Upper lobe of right lung (tissue), 1 donor: ENCODE measurements around the gene TTBK2. TPM values are rescaled to one million over a fixed set of nuclear protein-coding genes. Genes with fewer than 3 reads are reported as not detected.
A peak's percentile ranks its signal among the peaks of the same experiment; 100 is the strongest.

Experiments
- ATAC-seq: fragments of 200-7000 bp; cut with Tn5 transposase; one replicate; pipeline ENCODE4 v1.9.1; 2020; ENCODE audit warnings: mild to moderate bottlenecking, moderate library complexity
- DNase-seq: peaks from one replicate; pipeline ENCODE4 v3.0.0-alpha.2; 2020
- H3K27ac ChIP-seq: fragments of 200-600 bp; one replicate; pipeline ENCODE4 v1.8.0; 2022
- H3K27me3 ChIP-seq: fragments of 200-600 bp; one replicate; pipeline ENCODE4 v1.8.0; 2022; ENCODE audit warnings: mild to moderate bottlenecking
- H3K36me3 ChIP-seq: fragments of 200-600 bp; one replicate; pipeline ENCODE4 v1.8.0; 2022
- H3K4me1 ChIP-seq: fragments of 200-600 bp; one replicate; pipeline ENCODE4 v1.8.0; 2022
- H3K4me3 ChIP-seq: fragments of 200-600 bp; one replicate; pipeline ENCODE4 v1.8.0; 2022; ENCODE audit warnings: mild to moderate bottlenecking
- H3K9me3 ChIP-seq: fragments of 200-600 bp; one replicate; pipeline ENCODE4 v1.8.0; 2022
- intact Hi-C: fragments of 100-400 bp; cut with DNase I; formaldehyde crosslinking; loops from one replicate; pipeline ENCODE4 v1.11.0; 2022
- total RNA-seq: library from RNA; stranded (reverse); fragmentation: NEBNext Ultra II Directional; extraction: Animal tissue kit (Norgen Biotek cat#: 25700); gene quantifications from one replicate; pipeline ENCODE4 v1.2.1, GENCODE V29; 2021
- TF ChIP-seq, protein P1 (sequence below): fragments of 200-600 bp; IDR thresholded peaks from one replicate; pipeline ENCODE4 v1.8.0; 2022; ENCODE audit warnings: antibody characterized with exemption
- donor health status: DM: no; HTN: yes; CAD: no; lungs with severe emphysema.

TTBK2 gene
- total RNA-seq, 1 donor from 2014 or later = 19.1 TPM

DNA sequence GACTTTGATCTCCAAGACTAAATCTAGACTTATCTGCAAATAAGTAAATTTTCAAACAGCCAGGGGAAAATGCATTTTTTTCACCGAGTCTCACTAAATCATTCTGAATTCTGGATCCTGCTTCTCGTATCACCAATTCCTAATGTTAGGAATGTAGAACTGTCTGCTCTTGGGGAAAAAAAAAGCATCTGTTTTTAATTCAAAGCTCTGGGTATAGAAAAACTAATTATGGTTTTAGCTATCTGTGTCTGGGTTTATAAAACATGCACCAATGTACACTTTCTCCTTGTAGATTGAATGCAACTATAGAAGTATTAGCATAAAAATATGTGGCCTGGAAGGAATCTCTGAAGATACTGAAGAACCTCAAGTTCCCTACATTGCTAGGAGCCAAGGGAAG is 178.9 kb downstream of the TTBK2 start:
- Histone ChIP-seq H3K4me3 (no peak overlapping the region), H3K36me3 (peaks cover 16% of the 10 kb centered on the region), H3K9me3 (no peaks in the 10 kb centered on the region), H3K27ac (no peak overlapping the region), H3K4me1 (peaks cover 7% of the 10 kb centered on the region), H3K27me3 (no peaks in the 10 kb centered on the region)
- no peak for ATAC-seq
- DNase-seq = no peak
- intact Hi-C loops = no loop called here
- TF ChIP-seq, protein P1, sequence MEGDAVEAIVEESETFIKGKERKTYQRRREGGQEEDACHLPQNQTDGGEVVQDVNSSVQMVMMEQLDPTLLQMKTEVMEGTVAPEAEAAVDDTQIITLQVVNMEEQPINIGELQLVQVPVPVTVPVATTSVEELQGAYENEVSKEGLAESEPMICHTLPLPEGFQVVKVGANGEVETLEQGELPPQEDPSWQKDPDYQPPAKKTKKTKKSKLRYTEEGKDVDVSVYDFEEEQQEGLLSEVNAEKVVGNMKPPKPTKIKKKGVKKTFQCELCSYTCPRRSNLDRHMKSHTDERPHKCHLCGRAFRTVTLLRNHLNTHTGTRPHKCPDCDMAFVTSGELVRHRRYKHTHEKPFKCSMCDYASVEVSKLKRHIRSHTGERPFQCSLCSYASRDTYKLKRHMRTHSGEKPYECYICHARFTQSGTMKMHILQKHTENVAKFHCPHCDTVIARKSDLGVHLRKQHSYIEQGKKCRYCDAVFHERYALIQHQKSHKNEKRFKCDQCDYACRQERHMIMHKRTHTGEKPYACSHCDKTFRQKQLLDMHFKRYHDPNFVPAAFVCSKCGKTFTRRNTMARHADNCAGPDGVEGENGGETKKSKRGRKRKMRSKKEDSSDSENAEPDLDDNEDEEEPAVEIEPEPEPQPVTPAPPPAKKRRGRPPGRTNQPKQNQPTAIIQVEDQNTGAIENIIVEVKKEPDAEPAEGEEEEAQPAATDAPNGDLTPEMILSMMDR = no peak

DNA sequence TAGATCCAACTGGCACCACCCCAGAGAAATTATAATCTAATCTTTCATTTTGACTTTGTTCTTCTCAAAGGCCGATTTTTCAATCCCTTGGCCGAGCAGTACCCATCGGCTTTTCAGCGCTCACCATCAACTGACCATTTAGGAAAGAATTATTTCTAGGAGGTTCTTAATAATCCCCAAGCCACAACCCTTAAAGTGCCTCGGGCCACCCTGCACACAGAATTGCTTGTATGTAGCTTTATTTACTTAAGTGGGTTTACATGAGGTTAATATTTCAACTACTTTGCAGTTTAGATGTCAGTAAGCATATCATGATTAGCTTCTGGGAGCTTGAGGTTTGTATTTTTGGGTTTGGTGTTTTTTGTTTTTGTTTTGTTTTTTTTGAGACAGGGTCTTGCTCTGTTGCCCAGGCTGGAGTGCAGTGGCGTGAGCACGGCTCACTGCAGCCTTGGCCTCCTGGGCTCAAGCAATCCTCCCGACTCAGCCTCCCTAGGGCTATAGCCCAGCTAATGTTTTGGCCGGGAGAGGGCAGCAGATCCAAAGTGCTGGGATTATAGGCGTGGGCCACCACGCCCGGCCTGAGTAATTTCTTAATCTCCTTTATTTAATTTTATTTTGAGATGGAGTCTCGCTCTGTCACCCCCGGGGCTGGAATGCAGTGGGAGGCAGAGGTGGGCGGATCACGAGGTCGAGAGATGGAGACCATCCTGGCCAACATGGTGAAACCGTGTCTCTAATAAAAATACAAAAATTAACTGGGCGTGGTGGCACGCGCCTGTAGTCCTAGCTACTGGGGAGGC is 182.8 kb downstream of the TTBK2 start:
- Histone ChIP-seq H3K4me3 (peak overlapping the region; percentile 91), H3K9me3 (no peaks in the 10 kb centered on the region), H3K36me3 (peaks cover 26% of the 10 kb centered on the region), H3K4me1 (peaks cover 17% of the 10 kb centered on the region), H3K27ac (peak overlapping the region; percentile 69), H3K27me3 (no peaks in the 10 kb centered on the region)
- TF ChIP-seq, protein P1 = no peak
- DNase-seq = no peak
- no peak for ATAC-seq
- intact Hi-C loops = no loop called here

DNA sequence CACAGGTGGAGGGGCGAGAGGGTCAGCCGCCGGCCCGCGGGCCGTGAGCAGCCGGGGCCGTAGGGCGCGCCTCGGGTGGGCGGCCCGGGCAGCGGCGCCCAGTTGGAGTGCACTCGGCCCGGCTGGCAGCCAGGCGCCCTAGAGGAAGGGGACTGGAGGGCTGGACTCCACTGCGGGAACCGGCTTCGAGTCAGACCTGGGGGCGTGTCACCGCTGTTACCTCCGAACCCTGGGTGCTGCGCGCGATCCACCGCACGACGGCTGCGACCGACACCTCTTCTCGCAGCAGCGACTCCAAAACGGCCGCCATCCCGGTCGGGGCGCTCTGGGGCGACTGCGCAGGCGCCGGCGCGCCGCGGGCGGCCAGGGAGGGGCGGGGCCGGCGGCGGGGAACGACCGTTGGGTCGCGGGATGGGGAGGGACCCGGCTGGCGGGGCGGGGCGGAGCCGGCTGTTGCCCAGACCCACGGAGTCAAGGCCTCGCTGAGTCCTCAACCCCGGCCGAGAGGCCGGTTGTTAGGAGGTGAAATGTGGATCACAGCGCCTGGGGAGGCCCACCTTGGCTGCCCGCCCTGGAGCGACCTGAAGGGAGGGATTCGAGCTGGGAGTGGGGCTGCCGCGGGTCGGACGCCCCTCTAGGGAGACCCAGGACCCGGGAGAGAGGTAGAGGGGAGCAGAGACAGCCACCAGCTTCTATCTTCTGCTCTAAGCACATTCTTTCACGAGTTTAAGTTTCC is 183.6 kb downstream of the TTBK2 start, which contains the start of gene CDAN1:
TSS of gene CDAN1 (minus strand) at position 336 of the 736 bp plus-strand sequence. CDS start at position 310, 26 bp downstream.
- DNase-seq = peak; percentile 97
- TF ChIP-seq, protein P1 = no peak
- Histone ChIP-seq H3K27ac (peak within 1 kb of the TSS; percentile 69), H3K36me3 (peaks cover 34% of the 10 kb centered on the region), H3K4me3 (peak within 1 kb of the TSS; percentile 91), H3K9me3 (no peaks in the 10 kb centered on the region), H3K4me1 (peaks cover 17% of the 10 kb centered on the region), H3K27me3 (no peaks in the 10 kb centered on the region)
- ATAC-seq = peak; percentile 99
- intact Hi-C loops = no loop called here

DNA sequence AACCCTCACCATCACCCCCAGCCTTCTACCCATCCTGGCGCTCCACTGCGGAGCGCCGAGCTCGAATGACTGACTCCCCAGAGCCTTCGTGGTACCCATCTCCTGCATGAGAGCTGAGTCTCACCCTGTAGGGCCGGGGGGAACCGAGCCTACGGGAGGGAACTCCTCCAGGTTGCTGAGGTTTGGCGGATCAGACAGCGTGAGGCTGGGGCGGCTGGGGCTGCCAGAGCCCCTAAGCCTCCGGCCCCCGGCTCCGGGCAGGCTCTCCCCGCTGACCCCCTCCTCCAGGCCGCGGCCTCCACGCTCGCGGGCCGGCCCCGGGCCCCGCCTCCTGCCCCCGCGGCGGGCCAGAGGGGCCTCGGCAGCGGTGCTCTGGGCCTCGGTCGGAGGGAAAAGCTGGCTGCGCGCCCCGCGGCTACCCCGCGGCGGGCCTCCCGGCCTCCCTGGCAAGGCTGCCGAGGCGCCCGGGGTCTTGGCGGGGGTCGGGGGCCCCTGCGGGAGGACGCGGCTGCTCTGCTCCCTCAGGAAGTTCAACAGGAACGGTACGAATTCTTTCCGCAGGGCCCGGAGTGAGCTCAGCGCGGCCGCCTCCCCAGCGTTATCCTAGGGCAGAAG is 184.3 kb downstream of the TTBK2 start:
- peak overlapping the region; percentile 69 for H3K27ac ChIP-seq
- H3K4me1 ChIP-seq = peaks cover 17% of the 10 kb centered on the region
- ATAC-seq (peak; percentile 41), DNase-seq (no peak)
- peaks cover 41% of the 10 kb centered on the region for H3K36me3 ChIP-seq
- H3K9me3 ChIP-seq = no peaks in the 10 kb centered on the region
- TF ChIP-seq, protein P1 = no peak
- intact Hi-C loops = no loop called here
- no peaks in the 10 kb centered on the region for H3K27me3 ChIP-seq
- peak overlapping the region; percentile 91 for H3K4me3 ChIP-seq

DNA sequence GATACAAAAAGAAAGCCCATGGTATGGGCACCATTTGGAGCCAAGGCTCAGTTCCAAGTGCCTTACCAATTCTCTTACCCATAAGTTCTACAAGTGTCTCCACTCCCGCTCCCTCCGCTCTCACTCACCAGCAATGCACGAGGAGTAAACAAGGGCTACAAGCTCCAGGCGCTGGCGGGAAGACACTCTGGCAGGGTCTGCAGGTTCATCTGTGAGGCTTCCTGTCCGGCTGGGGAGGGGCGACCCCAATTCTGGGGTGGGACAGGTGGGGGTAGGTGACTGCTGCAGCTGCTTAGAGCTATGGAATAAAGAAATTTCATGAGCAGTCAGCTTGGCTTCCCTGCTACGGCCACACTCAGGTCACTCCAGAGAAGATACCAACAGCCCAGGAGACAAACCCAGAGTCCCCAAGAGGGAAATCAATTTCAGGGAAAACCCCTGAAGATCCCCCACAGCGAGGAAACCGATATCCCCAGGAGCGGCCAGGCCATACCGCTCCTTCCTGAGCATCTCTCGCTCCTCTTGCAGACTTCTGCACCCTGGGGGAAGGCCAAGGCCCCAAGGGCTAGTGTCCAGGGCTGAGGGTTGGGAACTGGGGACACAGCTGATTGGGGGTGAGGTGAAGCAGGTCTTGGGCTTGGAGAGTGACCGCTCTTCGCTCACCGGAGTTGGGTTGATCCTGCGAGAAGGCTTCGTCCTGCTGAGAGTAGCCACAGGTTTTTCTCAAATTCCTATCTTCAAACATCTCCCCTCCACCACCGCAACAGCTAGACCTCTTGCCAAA is 185.0 kb downstream of the TTBK2 start:
- peak overlapping the region; percentile 69 for H3K27ac ChIP-seq
- intact Hi-C loops = no loop called here
- no peak for DNase-seq
- H3K27me3 ChIP-seq = no peaks in the 10 kb centered on the region
- peaks cover 48% of the 10 kb centered on the region for H3K36me3 ChIP-seq
- peaks cover 17% of the 10 kb centered on the region for H3K4me1 ChIP-seq
- ATAC-seq = no peak
- H3K9me3 ChIP-seq = no peaks in the 10 kb centered on the region
- H3K4me3 ChIP-seq = peak overlapping the region; percentile 91
- TF ChIP-seq, protein P1 = no peak
